Stimulated activated CD8-positive, alpha-beta memory T cell treated with anti-CD3 and anti-CD28 coated beads, Interleukin-4, amount 100 ng/mL, for 24 hours (primary cell): ENCODE results near the gene RAPGEF6.

Source experiments
- DNase-seq: peaks from one replicate; pipeline ENCODE4 v3.0.0-alpha.2; 2020; ENCODE audit warnings: low read depth

RAPGEF6 gene

GRCh38 chr5:131539251-131539650 is 95.8 kb downstream of the RAPGEF6 start:
- no peak for DNase-seq

DNA sequence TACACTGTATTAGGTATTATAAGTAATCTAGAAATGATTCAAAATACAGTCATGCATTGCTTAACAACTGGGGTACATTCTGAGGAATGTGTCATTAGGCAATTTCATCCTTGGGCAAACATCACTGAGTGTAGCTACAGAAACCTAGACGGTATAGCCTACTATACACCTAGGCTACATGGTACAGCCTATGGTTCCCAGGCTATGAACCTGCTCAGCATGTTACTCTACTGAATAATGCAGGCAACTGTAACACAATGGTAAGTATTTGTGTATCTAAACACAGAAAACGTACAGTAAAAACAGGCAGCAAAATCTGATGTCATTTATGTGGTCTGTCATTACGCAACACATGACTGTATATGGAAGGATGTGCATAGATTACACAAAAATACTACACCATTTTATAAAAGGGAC is 96.8 kb downstream of the RAPGEF6 start:
- no peak for DNase-seq

DNA sequence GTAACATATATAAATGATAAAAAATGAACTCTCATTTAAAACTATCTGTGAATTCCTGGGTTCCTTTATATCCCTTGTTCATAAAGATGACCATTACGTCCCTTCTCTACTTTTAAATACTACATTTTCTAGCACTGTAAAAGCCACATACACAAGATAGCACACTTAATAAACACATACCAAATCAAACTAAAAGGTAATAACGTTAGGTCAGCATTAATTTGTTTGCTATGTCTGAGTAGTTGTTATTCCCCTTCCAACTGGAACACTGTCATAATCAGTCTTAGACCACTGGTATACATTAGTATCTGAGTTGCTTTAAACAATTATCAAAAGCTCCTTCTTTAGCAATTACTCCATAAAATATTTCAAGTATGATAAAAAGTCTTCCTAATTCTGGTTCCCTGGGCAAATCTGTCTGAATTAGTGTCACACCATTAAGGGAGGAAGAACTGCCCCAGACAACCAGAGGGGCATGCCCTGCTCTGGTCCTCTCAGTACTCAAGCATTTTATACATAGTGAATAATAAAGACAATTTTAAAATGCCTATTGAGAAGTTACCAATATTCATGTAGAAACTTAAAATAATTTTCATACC is 98.1 kb downstream of the RAPGEF6 start:
- no peak for DNase-seq

GRCh38 chr5:131536211-131536826 is 98.7 kb downstream of the RAPGEF6 start:
- no peak for DNase-seq

DNA sequence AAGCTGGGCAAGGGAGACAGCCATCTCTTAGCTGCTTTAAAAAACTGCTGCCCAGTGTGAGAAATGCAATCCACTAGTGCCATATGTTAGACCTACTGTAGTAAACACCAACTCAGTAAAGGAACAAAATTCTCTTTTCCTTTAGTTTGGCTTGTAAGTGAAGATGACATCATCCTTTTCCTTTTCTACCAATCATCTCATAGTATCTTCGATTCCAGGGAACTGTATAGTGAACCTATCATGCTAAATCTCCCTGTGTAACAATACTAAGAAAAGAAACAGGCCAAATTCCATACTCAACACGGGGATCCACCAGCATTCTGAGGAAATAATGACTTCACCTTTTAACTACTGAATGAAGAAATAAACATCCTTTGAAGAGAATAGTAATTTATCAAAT is 100.1 kb downstream of the RAPGEF6 start:
- no peak for DNase-seq

- DNase-seq, result no peak
Observed at GRCh38 chr5:131533836-131534235, 101.2 kb downstream of the RAPGEF6 start.

- no peak for DNase-seq
Observed at GRCh38 chr5:131532031-131532640, 102.9 kb downstream of the RAPGEF6 start.

GRCh38 chr5:131530706-131531331 is 104.2 kb downstream of the RAPGEF6 start:
- no peak for DNase-seq

DNA sequence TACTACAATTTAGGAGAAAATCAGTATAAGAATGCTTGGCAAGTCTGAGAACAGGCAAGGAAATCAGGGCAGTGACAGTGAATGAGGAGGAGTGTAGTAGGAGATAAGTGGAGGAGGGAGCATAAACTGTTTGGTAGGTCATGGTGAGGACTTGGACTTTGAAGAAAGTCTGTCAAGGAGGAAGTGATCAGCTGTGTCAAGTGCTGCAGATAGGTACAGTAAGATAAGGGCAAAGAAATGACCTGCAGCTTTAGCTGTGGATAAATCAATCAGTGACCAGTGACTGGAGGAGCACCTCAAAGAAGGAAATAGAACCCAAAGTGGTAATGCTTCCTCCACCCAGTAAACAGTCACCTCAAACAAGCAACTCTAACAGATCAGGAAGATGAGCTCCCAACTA is 106.3 kb downstream of the RAPGEF6 start:
- DNase-seq, result no peak

- no peak for DNase-seq
Observed at GRCh38 chr5:131525805-131526204, 109.2 kb downstream of the RAPGEF6 start.

- DNase-seq, result no peak
Observed at GRCh38 chr5:131524431-131524830, 110.6 kb downstream of the RAPGEF6 start.

DNA sequence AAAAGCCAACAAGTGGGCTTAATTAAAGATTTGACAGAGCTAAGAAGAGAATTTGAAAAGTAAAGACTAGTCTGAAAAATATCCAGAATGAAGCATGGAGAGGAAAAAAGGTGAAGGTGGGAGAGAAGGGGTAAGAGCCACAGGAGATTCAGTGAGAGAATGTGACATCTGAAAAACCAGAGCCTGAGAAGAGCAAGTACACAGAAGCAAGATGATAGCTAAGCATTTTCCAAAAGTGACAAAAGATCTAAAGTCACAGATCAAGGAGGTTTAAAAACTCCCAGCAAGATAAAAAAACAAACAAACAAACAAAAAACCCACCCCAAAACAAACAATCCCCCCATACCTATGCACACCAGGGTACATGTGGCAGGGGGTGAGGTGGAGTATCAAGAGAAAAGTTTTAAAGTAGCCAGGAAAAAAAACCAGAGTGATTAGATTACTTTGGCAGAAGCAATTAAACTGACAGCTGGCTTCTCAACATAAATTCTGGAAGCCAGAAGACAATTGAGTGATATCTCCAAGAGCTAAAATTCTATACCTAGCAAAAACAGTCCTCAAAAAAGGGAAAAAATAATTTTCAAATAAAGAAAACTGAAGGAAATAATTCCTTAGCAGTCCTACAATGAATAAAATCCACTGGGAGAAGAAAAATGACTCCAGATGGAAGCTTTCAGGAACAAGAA is 111.4 kb downstream of the RAPGEF6 start:
- no peak for DNase-seq

- DNase-seq, result no peak
Observed at GRCh38 chr5:131521252-131521651, 113.8 kb downstream of the RAPGEF6 start.

- no peak for DNase-seq
Observed at GRCh38 chr5:131515348-131515747, 119.7 kb downstream of the RAPGEF6 start.

DNA sequence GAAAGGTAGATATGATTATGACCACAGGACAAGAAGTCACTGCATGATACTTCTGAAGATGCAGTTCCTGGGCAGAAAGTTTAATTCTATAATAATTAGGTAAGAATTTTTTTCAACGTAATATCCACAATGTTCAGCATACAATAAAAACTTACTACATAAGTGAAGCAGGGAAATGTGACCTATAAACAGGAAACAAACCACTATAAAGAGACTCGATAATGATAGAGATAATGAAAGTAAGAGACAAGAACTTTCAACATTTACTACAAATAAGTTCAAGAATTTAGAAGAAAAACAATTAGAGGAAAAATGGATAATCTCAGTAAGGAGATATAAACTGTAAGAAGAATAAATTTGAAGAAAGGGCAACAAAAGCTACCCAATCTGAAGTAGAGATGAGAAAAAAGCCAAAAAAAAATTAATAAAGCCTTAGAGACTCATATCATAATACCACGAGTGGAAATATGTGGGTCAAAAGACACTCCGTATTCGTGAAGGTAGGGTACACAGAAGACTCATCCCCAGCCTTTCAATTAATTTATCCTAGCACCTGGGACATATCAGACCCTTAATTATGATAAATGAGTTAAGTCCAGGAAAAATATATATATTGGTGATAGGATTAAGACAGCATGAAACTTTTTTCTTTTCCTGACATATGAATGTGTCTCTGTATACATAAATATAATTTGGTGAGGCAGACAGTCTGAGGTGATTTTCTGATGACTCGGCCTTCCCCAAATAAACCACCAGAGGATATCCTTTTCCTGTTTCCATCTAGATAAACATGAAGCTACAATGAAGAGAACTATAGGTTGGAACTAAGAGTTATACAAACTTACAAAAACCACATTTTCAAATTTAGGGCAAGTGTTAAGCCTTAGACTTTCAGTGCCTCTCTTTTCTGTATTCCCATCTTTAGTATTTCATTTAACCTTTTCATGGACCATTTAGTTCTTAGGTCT is 120.4 kb downstream of the RAPGEF6 start:
- DNase-seq, result no peak

DNA sequence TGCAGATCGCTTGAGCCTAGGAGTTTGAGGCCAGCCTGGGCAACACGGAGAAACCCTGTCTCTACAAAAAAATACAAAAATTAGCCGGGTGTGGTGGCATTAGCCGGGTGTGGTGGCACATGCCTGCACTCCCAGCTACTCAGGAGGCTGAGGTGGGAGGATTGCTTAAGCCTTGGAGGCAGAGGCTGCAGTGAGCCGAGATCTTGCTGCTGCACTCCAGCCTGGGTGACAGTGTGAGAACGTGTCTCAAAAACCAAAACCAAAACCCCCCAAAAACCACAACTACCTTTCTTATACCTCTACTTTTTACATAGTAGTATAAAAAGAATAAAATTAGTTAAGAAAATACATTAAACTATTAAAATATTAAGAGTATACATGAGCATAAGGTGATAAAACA is 121.2 kb downstream of the RAPGEF6 start:
- no peak for DNase-seq

GRCh38 chr5:131511934-131512333 is 123.1 kb downstream of the RAPGEF6 start:
- DNase-seq, result no peak

- DNase-seq, result no peak
Observed at GRCh38 chr5:131509801-131510200, 125.2 kb downstream of the RAPGEF6 start.

- DNase-seq, result no peak
Observed at GRCh38 chr5:131505237-131505908, 129.7 kb downstream of the RAPGEF6 start.

- DNase-seq, result no peak
Observed at GRCh38 chr5:131496400-131496713, 138.7 kb downstream of the RAPGEF6 start.
